Pancreas (tissue), 10 donors: Measurements from ENCODE around the gene SLC2A3. TPM values are rescaled to one million over a fixed set of nuclear protein-coding genes. Genes with fewer than 3 reads are reported as not detected.

Source experiments
- ATAC-seq, 4 donors: fragments of 200-7000 bp; cut with Tn5 transposase; one replicate each; pipeline versions ENCODE4 v1.8.0 to v1.9.1; 2020; ENCODE audit warnings: mild to moderate bottlenecking in 4 of 4, moderate library complexity in 4 of 4
- DNase-seq, 6 donors: peaks; one replicate each; pipeline ENCODE4 v3.0.0-alpha.2; 2020
- FAIRE-seq: peaks from 2 replicates; lab custom pipeline; 2012; peaks lifted over from hg19 to GRCh38; lab: Jason Lieb, UNC
- H3K27ac ChIP-seq, 4 donors: fragments of 200-600 bp; sonication (generic); 1 replicate in 3 of 4; 2 replicates in 1 of 4; pipeline versions ENCODE4 v1.5.0 to v1.8.0; 2020
- H3K27me3 ChIP-seq, 4 donors: fragments of 200-600 bp; one replicate each; pipeline ENCODE4 v1.8.0; 2021
- H3K36me3 ChIP-seq, 3 donors: fragments of 200-600 bp; sonication (generic) in 1 of 3; one replicate each; pipeline versions ENCODE4 v1.5.0 to v1.8.0; 2020 to 2021
- H3K4me1 ChIP-seq, 3 donors: fragments of 200-600 bp; one replicate each; pipeline ENCODE4 v1.8.0; 2021
- H3K4me3 ChIP-seq, 4 donors: fragments of 200-600 bp; sonication (generic) in 2 of 4; one replicate each; pipeline versions ENCODE4 v1.5.0 to v1.8.0; 2020 to 2021
- H3K9me3 ChIP-seq, 4 donors: fragments of 200-600 bp; one replicate each; pipeline ENCODE4 v1.8.0; 2021
- WGBS, 2 donors: extraction: QIAGEN DNeasy Blood & Tissue Kit; methylation state at CpG; one replicate each; pipeline ENCODE4 v1.1.7; 2013; 5-methylcytosine and 5-hydroxymethylcytosine counted together
- intact Hi-C, 3 donors: fragments of 100-400 bp; cut with DNase I; formaldehyde crosslinking; loops; one replicate each; pipeline versions ENCODE4 v1.11.1 to v1.14.2; 2022
- polyA plus RNA-seq, 2 donors: library from polyadenylated mRNA; stranded (reverse); fragments of 200-250 nt; gene quantifications; one replicate each; pipeline ENCODE4 v1.2.3, GENCODE V29; 2013
- total RNA-seq, 6 donors: library from RNA; stranded (reverse); fragmentation: NEBNext Ultra II Directional in 4 of 6; extraction: Animal tissue kit (Norgen Biotek cat#: 25700) in 4 of 6; gene quantifications; one replicate each; pipeline versions ENCODE4 v1.2.1 to v1.2.4, GENCODE V29; 2021 to 2023
- TF ChIP-seq, protein P1 (sequence below), 4 donors: fragments of 200-600 bp; sonication (generic) in 3 of 4; IDR thresholded peaks; one replicate each; pipeline versions ENCODE4 v1.5.0 to v1.8.0; 2021; ENCODE audit warnings: antibody characterized with exemption in 4 of 4
- donor health status: healthy with polysubstance abuse.
- donor health status: DM: no; HTN: no; CAD: no; lungs with moderate emphysema.
- donor health status: DM: no; HTN: no; CAD: no.
- donor health status: control.
- donor health status: control.
- donor health status: Bipolar disorder and iron deficiency.
- donor health status: DM: yes; HTN: yes; CAD: no.
- donor health status: DM: no; HTN: no; CAD: no.
- donor health status: DM: no; HTN: no; CAD: no.
- donor health status: DM: yes; HTN: yes; CAD: no.

Gene SLC2A3
- total and polyA plus RNA-seq, 8 donors = 1.9 to 28.5 (median 5.3) TPM

DNA sequence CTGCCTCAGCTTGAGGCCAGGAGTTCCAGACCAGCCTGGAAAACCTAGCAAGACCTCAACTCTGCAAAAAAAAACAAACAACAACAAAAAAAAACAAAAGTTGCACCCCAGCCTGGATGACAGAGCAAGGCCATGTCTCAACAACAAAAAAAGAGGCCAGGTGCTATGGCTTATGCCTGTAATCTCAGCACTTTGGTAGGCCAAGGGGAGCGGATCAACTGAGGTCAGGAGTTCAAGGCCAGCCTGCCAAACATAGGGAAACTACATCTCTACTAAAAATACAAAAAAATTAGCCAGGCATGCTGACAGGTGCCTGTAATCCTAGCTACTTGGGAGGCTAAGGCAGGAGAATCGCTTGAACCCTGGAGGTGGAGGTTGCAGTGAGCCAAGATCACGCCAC lies 56.7 kb downstream of the SLC2A3 start:
- H3K27ac ChIP-seq = no peak overlapping the region
- H3K36me3 ChIP-seq = no peaks in the 10 kb centered on the region
- H3K27me3 ChIP-seq = no peaks in the 10 kb centered on the region
- no peaks in the 10 kb centered on the region for H3K9me3 ChIP-seq
- FAIRE-seq (no peak), DNase-seq (no peak), ATAC-seq (no peak)
- no peaks in the 10 kb centered on the region for H3K4me1 ChIP-seq
- TF ChIP-seq, protein P1, sequence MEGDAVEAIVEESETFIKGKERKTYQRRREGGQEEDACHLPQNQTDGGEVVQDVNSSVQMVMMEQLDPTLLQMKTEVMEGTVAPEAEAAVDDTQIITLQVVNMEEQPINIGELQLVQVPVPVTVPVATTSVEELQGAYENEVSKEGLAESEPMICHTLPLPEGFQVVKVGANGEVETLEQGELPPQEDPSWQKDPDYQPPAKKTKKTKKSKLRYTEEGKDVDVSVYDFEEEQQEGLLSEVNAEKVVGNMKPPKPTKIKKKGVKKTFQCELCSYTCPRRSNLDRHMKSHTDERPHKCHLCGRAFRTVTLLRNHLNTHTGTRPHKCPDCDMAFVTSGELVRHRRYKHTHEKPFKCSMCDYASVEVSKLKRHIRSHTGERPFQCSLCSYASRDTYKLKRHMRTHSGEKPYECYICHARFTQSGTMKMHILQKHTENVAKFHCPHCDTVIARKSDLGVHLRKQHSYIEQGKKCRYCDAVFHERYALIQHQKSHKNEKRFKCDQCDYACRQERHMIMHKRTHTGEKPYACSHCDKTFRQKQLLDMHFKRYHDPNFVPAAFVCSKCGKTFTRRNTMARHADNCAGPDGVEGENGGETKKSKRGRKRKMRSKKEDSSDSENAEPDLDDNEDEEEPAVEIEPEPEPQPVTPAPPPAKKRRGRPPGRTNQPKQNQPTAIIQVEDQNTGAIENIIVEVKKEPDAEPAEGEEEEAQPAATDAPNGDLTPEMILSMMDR (IDR thresholded peaks at IDR 0.05) = no peak
- WGBS, 2 donors = 72 to 82% methylated on average over 3 of the region's 3 CpGs
- intact Hi-C loops = no loop called here
- no peak overlapping the region for H3K4me3 ChIP-seq

DNA sequence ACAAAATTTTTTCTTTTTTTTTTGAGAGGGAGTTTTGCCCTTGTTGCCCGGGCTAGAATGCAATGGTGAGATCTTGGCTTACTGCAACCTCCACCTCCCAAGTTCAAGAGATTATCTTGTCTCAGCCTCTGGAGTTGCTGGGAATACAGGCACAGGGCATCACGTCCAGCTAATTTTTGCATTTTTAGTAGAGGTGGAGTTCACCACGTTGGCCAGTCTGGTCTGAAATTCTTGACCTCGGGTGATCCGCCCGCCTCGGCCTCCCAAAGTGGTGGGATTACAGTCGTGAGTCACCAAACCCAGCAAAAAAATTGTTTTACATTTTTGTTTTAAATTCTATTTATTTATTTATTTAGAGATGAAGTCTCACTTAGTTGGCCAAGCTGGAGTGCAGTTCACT lies 58.6 kb downstream of the SLC2A3 start:
- Histone ChIP-seq H3K36me3 (no peaks in the 10 kb centered on the region), H3K4me1 (no peaks in the 10 kb centered on the region), H3K9me3 (no peaks in the 10 kb centered on the region), H3K27ac (no peak overlapping the region), H3K4me3 (no peak overlapping the region), H3K27me3 (no peaks in the 10 kb centered on the region)
- TF ChIP-seq, protein P1 (IDR thresholded peaks at IDR 0.05) = no peak
- intact Hi-C loops = no loop called here
- WGBS, 2 donors = 87 to 91% methylated on average over 8 of the region's 8 CpGs
- FAIRE-seq (no peak), ATAC-seq (no peak), DNase-seq (no peak)

DNA sequence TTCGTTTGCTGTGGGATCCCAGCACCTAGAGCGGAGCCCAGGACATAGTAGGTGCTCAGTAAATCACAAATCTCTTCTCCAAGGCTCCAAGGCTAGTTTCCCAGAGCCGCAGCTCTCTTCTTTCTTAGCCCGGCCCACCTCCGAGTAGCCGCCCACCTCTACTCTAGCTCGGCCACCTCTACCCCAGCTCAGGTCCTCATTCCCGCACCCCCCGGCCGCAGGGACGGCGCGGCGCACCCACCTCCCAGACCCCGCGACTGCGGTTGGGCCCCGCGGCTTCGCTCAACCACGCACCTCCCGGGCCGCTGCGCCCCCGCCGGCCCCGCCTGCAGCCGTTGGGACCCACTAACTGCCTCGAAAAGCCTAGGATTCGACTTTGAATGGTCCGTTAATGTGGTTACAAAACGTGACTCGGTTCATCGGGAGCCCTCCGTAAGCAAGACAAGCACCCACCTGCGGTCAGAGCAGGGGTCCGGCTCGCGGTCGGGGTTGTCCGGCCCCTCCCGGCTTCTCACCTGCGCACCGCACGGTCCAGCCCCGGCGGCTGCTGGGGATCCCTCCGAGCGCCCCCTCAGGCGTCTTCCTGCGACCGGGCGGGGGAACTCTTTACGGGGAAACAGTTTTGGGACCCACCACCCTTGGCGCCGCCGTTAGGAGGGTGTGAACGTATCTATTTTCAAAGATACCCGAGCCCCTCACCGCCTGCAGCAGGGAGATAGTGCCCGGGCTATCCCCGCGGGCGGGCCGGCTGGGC lies 63.2 kb downstream of the SLC2A3 start, which contains the start of gene SLC2A14:
Gene SLC2A14, minus strand, starts transcription at position 350 of the 754 bp plus-strand sequence. CDS start 3,035 bp downstream, outside the sequence.
- no peaks in the 10 kb centered on the region for H3K9me3 ChIP-seq
- WGBS, 2 donors = 71 to 74% methylated on average over 65 of the region's 65 CpGs
- no peak within 1 kb of the TSS for H3K27ac ChIP-seq
- H3K4me1 ChIP-seq = peaks cover 0 to 7% (median 0%) of the 10 kb centered on the region in 3 donors
- FAIRE-seq = no peak
- intact Hi-C loops = no loop called here
- peak in 1 of 6 donors; percentile 51 for DNase-seq
- TF ChIP-seq, protein P1 (IDR thresholded peaks at IDR 0.05) = no peak
- no peak for ATAC-seq
- H3K27me3 ChIP-seq = no peaks in the 10 kb centered on the region
- H3K36me3 ChIP-seq = no peaks in the 10 kb centered on the region
- H3K4me3 ChIP-seq = no peak within 1 kb of the TSS

DNA sequence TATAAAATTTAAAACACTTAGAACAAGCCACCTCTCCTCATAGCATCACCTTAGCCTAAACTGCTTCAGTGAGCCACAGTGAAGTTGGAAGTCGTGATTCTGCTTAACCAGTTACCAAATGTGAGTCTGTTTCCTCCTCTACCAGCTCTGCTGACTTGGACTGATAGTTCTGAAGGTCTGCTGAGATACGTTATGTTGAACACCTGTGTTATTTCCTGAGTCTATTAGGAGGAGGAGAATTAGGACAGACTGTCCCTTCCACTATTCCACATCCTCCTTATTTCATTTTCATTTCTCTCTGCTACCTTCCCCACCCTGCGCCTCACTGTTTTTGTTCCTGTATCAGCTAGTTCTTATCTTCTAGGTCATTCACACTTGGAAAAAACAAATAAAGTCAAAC lies 65.7 kb downstream of the SLC2A3 start:
- Histone ChIP-seq H3K36me3 (no peaks in the 10 kb centered on the region), H3K27ac (no peak overlapping the region), H3K9me3 (no peaks in the 10 kb centered on the region), H3K27me3 (no peaks in the 10 kb centered on the region), H3K4me3 (no peak overlapping the region), H3K4me1 (peaks cover 0 to 7% (median 0%) of the 10 kb centered on the region in 3 donors)
- TF ChIP-seq, protein P1 (IDR thresholded peaks at IDR 0.05) = no peak
- peak in 3 of 4 donors; percentile 20 to 72 (median 70) for ATAC-seq
- no peak for DNase-seq
- WGBS, 2 donors = 19 to 35% methylated on average over 3 of the region's 3 CpGs
- intact Hi-C loops = no loop called here
- FAIRE-seq = no peak

Other genes starting within 250 kb of the SLC2A3 start
- not detected for gene GDF3, start 240.4 kb downstream of the SLC2A3 start, total RNA-seq
- under 1 TPM in 1 of 2 donors, not detected in 1; 0.07 TPM for gene GDF3, start 240.4 kb downstream of the SLC2A3 start, polyA plus RNA-seq
- not detected for gene DPPA3, start 224.8 kb downstream of the SLC2A3 start, total RNA-seq
- gene DPPA3, start 224.8 kb downstream of the SLC2A3 start, polyA plus RNA-seq = not detected
- not detected for gene CLEC4C, start 188.8 kb downstream of the SLC2A3 start, total RNA-seq
- gene CLEC4C, start 188.8 kb downstream of the SLC2A3 start, polyA plus RNA-seq = not detected
- not detected for gene NANOGNB, start 171.0 kb downstream of the SLC2A3 start, total RNA-seq
- not detected for gene NANOGNB, start 171.0 kb downstream of the SLC2A3 start, polyA plus RNA-seq
- under 1 TPM in 5 of 6 donors, not detected in 1; 0.06 to 0.28 (median 0.28) TPM for gene NANOG, start 146.8 kb downstream of the SLC2A3 start, total RNA-seq
- gene NANOG, start 146.8 kb downstream of the SLC2A3 start, polyA plus RNA-seq = under 1 TPM; 0.04 to 0.09 TPM
- gene SLC2A14, start 63.3 kb downstream of the SLC2A3 start, total RNA-seq = 1 to 10 TPM; 4.3 to 8.1 (median 6.1) TPM
- gene SLC2A14, start 63.3 kb downstream of the SLC2A3 start, polyA plus RNA-seq = 1 to 10 TPM; 6.3 to 8.0 TPM
- 10 to 100 TPM in 1 of 6 donors, 1 to 10 TPM in 5; 5.3 to 10.4 (median 6.9) TPM for gene FOXJ2, start 96.5 kb upstream of the SLC2A3 start, total RNA-seq
- gene FOXJ2, start 96.5 kb upstream of the SLC2A3 start, polyA plus RNA-seq = 1 to 10 TPM; 5.3 to 7.4 TPM
- gene C3AR1, start 130.2 kb upstream of the SLC2A3 start, total RNA-seq = 10 to 100 TPM in 1 of 6 donors, 1 to 10 TPM in 4, under 1 TPM in 1; 0.93 to 19.0 (median 3.1) TPM
- 1 to 10 TPM; 1.1 to 1.4 TPM for gene C3AR1, start 130.2 kb upstream of the SLC2A3 start, polyA plus RNA-seq
- 10 to 100 TPM; 18.6 to 30.9 (median 22.6) TPM for gene NECAP1, start 146.1 kb upstream of the SLC2A3 start, total RNA-seq
- gene NECAP1, start 146.1 kb upstream of the SLC2A3 start, polyA plus RNA-seq = 10 to 100 TPM; 14.8 to 30.7 TPM
- 1 to 10 TPM in 2 of 6 donors, under 1 TPM in 3, not detected in 1; 0.32 to 1.5 (median 0.72) TPM for gene CLEC4A, start 187.4 kb upstream of the SLC2A3 start, total RNA-seq
- gene CLEC4A, start 187.4 kb upstream of the SLC2A3 start, polyA plus RNA-seq = 1 to 10 TPM; 1.4 to 3.3 TPM
- gene ZNF705A, start 220.8 kb upstream of the SLC2A3 start, total RNA-seq = not detected
- not detected for gene ZNF705A, start 220.8 kb upstream of the SLC2A3 start, polyA plus RNA-seq